ENCODE measurements around the gene PLSCR3. TPM values are rescaled to one million over a fixed set of nuclear protein-coding genes. Genes with fewer than 3 reads are reported as not detected.

PLSCR3 gene
- total and polyA plus RNA-seq, 4 donors: 19.2 to 43.0 (median 34.2) TPM

DNA sequence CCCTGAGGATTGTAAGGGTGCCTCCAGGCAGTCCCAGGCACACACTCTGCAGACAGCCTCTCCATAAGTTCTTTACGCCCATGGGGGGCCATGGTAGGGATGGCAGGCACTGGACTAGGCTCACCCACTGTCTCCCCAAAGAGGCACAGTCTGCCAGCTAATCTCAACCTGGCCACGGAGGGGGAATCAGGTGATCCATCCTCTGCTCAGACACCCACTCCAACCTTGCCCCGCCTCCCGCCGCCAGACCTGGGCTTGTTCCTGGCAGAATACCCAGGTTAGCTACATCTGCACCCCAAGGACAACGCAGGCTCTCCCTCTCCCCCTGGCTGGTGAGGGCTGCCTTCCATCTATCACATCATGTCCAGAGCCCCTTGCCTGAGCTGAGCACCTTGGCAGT lies 14.5 kb upstream of the PLSCR3 start:
- DNase-seq (no peak), ATAC-seq (ENCODE audit: insufficient read depth, low FRiP score) (no peak)
- Histone ChIP-seq H3K4me3 (no peak overlapping the region), H3K4me1 (ENCODE audit: control insufficient read depth in 5 of 5, insufficient read depth in 5 of 5, low read length in 5 of 5) (peaks cover 0 to 5% (median 0%) of the 10 kb centered on the region in 5 donors), H3K36me3 (ENCODE audit: control insufficient read depth in 4 of 4, insufficient read depth in 4 of 4, low read length in 4 of 4) (peaks cover 0 to 4% (median 2%) of the 10 kb centered on the region in 4 donors), H3K9me3 (ENCODE audit: control insufficient read depth in 4 of 4, insufficient read depth in 3 of 4, low read length in 3 of 4) (no peaks in the 10 kb centered on the region), H3K9ac (ENCODE audit: insufficient read depth in 1 of 2, low read length in 2 of 2) (no peak overlapping the region), H3K27ac (ENCODE audit: low read depth in 1 of 2, low read length in 1 of 2) (no peak overlapping the region), H3K27me3 (ENCODE audit: control insufficient read depth in 3 of 3, insufficient read depth in 3 of 3, low read length in 2 of 3) (no peaks in the 10 kb centered on the region)
- 78 to 91% methylated on average over 6 of the region's 6 CpGs for WGBS, 2 donors
- TF ChIP-seq, protein P1, sequence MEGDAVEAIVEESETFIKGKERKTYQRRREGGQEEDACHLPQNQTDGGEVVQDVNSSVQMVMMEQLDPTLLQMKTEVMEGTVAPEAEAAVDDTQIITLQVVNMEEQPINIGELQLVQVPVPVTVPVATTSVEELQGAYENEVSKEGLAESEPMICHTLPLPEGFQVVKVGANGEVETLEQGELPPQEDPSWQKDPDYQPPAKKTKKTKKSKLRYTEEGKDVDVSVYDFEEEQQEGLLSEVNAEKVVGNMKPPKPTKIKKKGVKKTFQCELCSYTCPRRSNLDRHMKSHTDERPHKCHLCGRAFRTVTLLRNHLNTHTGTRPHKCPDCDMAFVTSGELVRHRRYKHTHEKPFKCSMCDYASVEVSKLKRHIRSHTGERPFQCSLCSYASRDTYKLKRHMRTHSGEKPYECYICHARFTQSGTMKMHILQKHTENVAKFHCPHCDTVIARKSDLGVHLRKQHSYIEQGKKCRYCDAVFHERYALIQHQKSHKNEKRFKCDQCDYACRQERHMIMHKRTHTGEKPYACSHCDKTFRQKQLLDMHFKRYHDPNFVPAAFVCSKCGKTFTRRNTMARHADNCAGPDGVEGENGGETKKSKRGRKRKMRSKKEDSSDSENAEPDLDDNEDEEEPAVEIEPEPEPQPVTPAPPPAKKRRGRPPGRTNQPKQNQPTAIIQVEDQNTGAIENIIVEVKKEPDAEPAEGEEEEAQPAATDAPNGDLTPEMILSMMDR (IDR thresholded peaks at IDR 0.05; ENCODE audit: control extremely low read depth, extremely low read depth): no peak

DNA sequence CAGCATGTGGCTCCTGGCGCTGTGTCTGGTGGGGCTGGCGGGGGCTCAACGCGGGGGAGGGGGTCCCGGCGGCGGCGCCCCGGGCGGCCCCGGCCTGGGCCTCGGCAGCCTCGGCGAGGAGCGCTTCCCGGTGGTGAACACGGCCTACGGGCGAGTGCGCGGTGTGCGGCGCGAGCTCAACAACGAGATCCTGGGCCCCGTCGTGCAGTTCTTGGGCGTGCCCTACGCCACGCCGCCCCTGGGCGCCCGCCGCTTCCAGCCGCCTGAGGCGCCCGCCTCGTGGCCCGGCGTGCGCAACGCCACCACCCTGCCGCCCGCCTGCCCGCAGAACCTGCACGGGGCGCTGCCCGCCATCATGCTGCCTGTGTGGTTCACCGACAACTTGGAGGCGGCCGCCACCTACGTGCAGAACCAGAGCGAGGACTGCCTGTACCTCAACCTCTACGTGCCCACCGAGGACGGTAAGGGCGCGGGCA lies 14.0 kb upstream of the PLSCR3 start:
- Histone ChIP-seq H3K4me1 (ENCODE audit: control insufficient read depth in 5 of 5, insufficient read depth in 5 of 5, low read length in 5 of 5) (peaks cover 0 to 5% (median 0%) of the 10 kb centered on the region in 5 donors), H3K9ac (ENCODE audit: insufficient read depth in 1 of 2, low read length in 2 of 2) (no peak overlapping the region), H3K36me3 (ENCODE audit: control insufficient read depth in 4 of 4, insufficient read depth in 4 of 4, low read length in 4 of 4) (peaks cover 0 to 4% (median 2%) of the 10 kb centered on the region in 4 donors), H3K27ac (ENCODE audit: low read depth in 1 of 2, low read length in 1 of 2) (no peak overlapping the region), H3K4me3 (no peak overlapping the region), H3K27me3 (ENCODE audit: control insufficient read depth in 3 of 3, insufficient read depth in 3 of 3, low read length in 2 of 3) (no peaks in the 10 kb centered on the region), H3K9me3 (ENCODE audit: control insufficient read depth in 4 of 4, insufficient read depth in 3 of 4, low read length in 3 of 4) (no peaks in the 10 kb centered on the region)
- DNase-seq (no peak), ATAC-seq (ENCODE audit: insufficient read depth, low FRiP score) (no peak)
- TF ChIP-seq, protein P1 (IDR thresholded peaks at IDR 0.05; ENCODE audit: control extremely low read depth, extremely low read depth): no peak
- 65 to 74% methylated on average over 39 to 58 of the region's 58 CpGs for WGBS, 2 donors

DNA sequence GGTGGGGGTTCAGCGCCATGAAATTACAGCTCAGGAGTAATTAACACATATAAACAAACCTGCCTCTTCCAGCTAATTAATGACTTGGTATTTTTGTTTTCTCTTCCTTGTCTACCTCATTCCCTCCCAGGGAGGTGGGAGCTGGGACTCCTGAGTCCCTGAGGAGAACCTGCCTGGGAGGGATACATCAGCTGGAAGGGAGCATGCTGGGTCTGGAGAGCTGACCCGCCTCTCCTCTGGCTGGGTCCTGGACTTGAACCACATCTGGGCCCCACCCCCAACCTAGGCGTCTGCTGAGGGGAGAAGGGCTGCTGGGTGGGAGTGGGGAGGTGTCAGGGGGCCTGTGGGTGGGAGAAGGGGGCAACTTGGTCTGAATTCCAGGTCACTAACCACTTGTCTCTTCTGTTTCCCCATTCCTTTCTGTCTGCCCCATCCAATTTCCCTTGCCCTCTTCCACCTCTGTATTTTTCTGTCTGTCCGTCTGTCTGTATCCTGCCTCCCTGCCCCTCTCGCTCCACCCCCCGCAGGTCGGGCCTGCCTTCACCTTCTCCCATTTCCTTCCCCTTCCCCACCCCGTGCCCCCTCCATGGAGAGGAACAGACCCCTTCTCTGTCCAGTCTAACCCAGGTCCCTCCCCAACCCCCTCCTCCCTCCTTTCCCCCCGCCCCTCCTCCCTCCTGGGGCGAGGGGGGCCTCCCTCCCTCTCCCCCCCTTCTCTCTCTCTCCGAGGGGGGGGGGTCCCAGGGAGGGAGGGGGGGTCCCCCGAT lies 13.3 kb upstream of the PLSCR3 start, which contains the start of gene NLGN2:
TSS of gene NLGN2 (plus strand) at position 361 of the 767 bp plus-strand sequence. CDS start 411 bp downstream, outside the sequence.
- Histone ChIP-seq H3K36me3 (ENCODE audit: control insufficient read depth in 4 of 4, insufficient read depth in 4 of 4, low read length in 4 of 4) (peaks cover 0 to 4% (median 2%) of the 10 kb centered on the region in 4 donors), H3K4me1 (ENCODE audit: control insufficient read depth in 5 of 5, insufficient read depth in 5 of 5, low read length in 5 of 5) (peaks cover 0 to 11% (median 6%) of the 10 kb centered on the region in 5 donors), H3K4me3 (no peak within 1 kb of the TSS), H3K9me3 (ENCODE audit: control insufficient read depth in 4 of 4, insufficient read depth in 3 of 4, low read length in 3 of 4) (no peaks in the 10 kb centered on the region), H3K27me3 (ENCODE audit: control insufficient read depth in 3 of 3, insufficient read depth in 3 of 3, low read length in 2 of 3) (no peaks in the 10 kb centered on the region), H3K9ac (ENCODE audit: insufficient read depth in 1 of 2, low read length in 2 of 2) (no peak within 1 kb of the TSS), H3K27ac (ENCODE audit: low read depth in 1 of 2, low read length in 1 of 2) (no peak within 1 kb of the TSS)
- TF ChIP-seq, protein P1 (IDR thresholded peaks at IDR 0.05; ENCODE audit: control extremely low read depth, extremely low read depth): no peak
- no peak for ATAC-seq (ENCODE audit: insufficient read depth, low FRiP score)
- 43 to 60% methylated on average over 8 to 11 of the region's 12 CpGs for WGBS, 2 donors
- no peak for DNase-seq

All from lung (tissue), 12 donors.